Measurements from ENCODE around the gene ALK.

Gene ALK

GRCh38 chr2:29196792-29197788 is 724.3 kb downstream of the ALK start:
- DNase-seq (ENCODE audit: low spot score): peak; percentile 72

- no peak for DNase-seq (ENCODE audit: low spot score)
These were observed 725.6 kb downstream of the ALK start for GRCh38 chr2:29195796-29196195.

GRCh38 chr2:29193681-29194080 is 727.7 kb downstream of the ALK start:
- no peak for DNase-seq (ENCODE audit: low spot score)

GRCh38 chr2:29193111-29193510 is 728.3 kb downstream of the ALK start:
- DNase-seq (ENCODE audit: low spot score): no peak

GRCh38 chr2:29192526-29192925 is 728.9 kb downstream of the ALK start:
- no peak for DNase-seq (ENCODE audit: low spot score)

GRCh38 chr2:29191817-29192216 is 729.6 kb downstream of the ALK start:
- DNase-seq (ENCODE audit: low spot score): no peak

GRCh38 chr2:29189052-29189451 is 732.3 kb downstream of the ALK start:
- DNase-seq (ENCODE audit: low spot score): no peak

GRCh38 chr2:29187926-29188325 is 733.5 kb downstream of the ALK start:
- no peak for DNase-seq (ENCODE audit: low spot score)

GRCh38 chr2:29186817-29187216 is 734.6 kb downstream of the ALK start:
- DNase-seq (ENCODE audit: low spot score): no peak

GRCh38 chr2:29184531-29184930 is 736.9 kb downstream of the ALK start:
- DNase-seq (ENCODE audit: low spot score): no peak

- DNase-seq (ENCODE audit: low spot score): no peak
These were observed 738.5 kb downstream of the ALK start for GRCh38 chr2:29182920-29183319.

- DNase-seq (ENCODE audit: low spot score): no peak
These were observed 739.1 kb downstream of the ALK start for GRCh38 chr2:29182334-29182733.

- DNase-seq (ENCODE audit: low spot score): no peak
These were observed 746.0 kb downstream of the ALK start for GRCh38 chr2:29175338-29175737.

GRCh38 chr2:29174937-29175336 is 746.4 kb downstream of the ALK start:
- no peak for DNase-seq (ENCODE audit: low spot score)

GRCh38 chr2:29166242-29167039 is 754.9 kb downstream of the ALK start:
- DNase-seq (ENCODE audit: low spot score): peak; percentile 52

- DNase-seq (ENCODE audit: low spot score): peak; percentile 12
These were observed 755.8 kb downstream of the ALK start for GRCh38 chr2:29165362-29166241.

GRCh38 chr2:29164091-29164846 is 757.1 kb downstream of the ALK start:
- no peak for DNase-seq (ENCODE audit: low spot score)

GRCh38 chr2:29162204-29162928 is 759.0 kb downstream of the ALK start:
- DNase-seq (ENCODE audit: low spot score): no peak

- DNase-seq (ENCODE audit: low spot score): no peak
These were observed 761.2 kb downstream of the ALK start for GRCh38 chr2:29160184-29160583.

GRCh38 chr2:29159125-29159524 is 762.3 kb downstream of the ALK start:
- no peak for DNase-seq (ENCODE audit: low spot score)

GRCh38 chr2:29157131-29157530 is 764.3 kb downstream of the ALK start:
- DNase-seq (ENCODE audit: low spot score): no peak

All from kidney tubule cell (primary cell).